HL-60/S4 treated with phorbol 12-myristate 13-acetate at 8.2 ng/mL for 4 days and 3 days (cell line): ENCODE results near the gene ANKS6.

Experiments used
- in situ Hi-C: fragments of 300-500 bp; cut with MboI; formaldehyde crosslinking; loops from 2 replicates; pipeline ENCODE4 v1.15.0; 2022; ENCODE audit warnings: low sequenced_read_pairs

The ANKS6 gene

DNA sequence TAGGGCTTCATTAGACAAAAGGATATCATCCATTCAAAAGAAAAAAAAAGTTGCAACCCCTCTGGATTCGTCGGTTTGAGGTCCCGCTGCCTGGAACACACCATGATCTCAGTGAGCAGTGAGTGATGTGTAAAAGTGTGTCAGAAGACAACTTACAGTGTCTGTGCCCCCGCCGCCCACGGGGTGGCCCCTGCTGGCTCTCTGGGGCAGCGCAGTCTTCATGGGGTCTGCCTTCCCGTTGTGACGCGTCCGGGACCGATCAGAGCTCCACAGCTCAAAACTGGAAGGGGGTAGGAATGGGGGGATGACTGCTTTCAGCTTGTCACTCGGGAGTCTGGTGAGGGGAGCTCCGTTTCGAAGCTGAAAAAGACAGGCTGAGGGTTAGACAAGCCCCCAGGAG is 22.6 kb downstream of the ANKS6 start:
- in situ Hi-C loops, result loop anchor here (10.0 kb wide), 2 partner anchors 239 to 459 kb away; no protein-coding TSS in a partner anchor

DNA sequence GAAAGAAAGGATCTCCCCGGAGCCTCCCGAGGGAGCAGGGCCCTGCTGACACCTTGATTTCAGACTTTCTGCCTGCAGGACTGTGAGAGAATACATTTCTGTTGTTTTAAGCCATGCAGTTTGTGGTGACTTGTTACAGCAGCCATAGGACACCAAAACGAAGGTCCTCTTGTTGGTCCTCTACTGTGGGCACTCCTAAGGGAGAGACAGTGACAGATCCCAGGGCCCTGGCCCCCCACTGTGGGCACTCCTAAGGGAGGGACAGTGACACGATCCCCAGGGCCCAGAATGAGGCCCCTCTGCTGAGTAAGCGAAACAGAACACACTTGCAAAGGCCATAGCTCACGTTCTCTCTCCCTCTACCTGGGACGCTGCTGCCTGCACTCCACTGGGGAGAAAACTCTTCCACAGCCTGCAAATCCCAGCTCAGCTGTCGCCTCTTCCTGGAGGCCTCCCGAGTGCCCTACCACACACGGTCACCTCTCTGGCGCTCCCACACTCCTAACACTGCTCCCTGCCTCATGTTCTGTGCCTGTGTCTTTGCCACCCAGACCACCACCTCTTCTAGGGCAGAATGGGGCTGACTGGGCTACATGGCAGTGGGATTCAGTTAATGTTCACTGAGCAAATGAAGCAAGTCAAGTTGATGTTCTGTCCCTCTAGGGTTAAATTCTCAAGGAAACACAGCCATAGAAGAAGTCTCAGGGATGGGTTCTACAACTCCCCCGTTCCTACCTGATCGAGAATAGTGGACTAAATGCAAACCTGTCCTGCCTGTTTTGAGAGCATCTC is 23.8 kb downstream of the ANKS6 start:
- in situ Hi-C loops, result loop anchor here (10.0 kb wide), 2 partner anchors 238 to 458 kb away; no protein-coding TSS in a partner anchor

DNA sequence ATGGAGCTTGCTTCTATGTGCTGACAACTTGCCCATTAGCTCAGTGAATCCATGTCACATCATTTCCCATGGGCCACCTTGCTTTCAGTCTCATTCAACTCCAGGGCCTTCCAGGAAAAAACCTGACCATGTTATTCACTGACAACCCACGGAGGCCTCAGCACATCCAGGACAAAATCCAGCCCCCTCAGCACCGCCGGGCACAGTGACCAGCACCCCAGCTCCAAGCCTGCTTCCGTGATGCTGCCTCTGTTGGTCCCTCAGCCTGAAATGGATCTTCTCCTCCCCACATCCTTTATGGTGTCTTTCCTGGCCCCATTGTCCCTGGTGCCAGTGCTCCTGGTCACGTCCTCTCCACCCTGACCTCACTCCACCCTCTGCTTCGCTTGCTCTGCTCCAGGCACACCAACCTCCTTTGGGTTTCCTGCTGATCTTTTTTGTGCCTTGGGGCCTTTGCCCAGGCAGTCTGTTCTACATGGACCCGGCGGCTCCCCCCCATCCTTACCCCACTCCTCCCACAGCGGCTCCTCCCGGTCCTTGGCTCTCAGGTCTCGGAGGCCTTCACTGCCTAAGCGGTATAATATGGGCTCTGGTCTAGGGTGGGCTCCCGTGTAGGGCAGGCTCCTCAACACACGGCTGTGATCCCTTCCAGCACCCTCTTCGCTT is 25.0 kb downstream of the ANKS6 start:
- in situ Hi-C loops, result loop anchor here (10.0 kb wide), 2 partner anchors 237 to 457 kb away; no protein-coding TSS in a partner anchor

DNA sequence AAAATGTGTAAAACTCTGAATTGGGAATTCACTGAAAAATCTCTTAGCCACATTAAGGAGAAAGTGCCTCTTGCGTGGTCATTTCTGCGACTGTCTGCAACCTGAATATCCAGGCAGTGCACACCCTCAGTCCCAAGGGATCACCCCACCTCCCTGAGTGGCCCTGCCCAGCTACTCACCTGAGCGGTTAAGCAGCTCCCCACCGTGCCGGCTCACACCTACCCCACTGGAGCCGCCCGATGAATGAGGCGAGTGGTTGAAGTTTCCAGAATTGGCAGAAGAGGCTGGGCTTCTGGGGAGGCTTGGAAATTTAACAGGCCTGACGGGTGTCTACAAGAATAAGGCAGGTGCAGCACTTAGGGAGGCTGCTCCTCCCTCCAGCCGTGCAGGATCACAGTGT is 25.6 kb downstream of the ANKS6 start:
- in situ Hi-C loops, result loop anchor here (10.0 kb wide), 2 partner anchors 236 to 456 kb away; no protein-coding TSS in a partner anchor

DNA sequence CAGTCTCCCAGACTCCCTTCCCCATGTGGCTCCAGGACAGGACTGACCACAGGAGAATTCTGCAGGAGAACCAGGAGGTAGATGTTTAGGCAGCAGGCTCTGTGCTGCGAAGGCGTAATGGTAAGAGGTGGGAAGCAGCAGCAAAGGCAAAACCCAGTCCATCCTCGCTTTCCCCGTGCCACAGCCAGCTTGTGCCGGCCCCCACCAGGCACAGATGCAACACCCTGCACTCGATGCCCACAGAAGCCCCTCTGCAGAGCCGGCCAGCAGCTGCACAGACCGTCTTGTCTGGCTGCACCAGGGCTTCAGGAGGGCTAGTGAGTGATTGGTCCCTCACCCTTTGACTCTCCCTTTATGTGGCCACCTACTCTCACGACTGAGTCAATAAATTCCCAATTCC is 28.0 kb downstream of the ANKS6 start:
- in situ Hi-C loops, result no loop called here

DNA sequence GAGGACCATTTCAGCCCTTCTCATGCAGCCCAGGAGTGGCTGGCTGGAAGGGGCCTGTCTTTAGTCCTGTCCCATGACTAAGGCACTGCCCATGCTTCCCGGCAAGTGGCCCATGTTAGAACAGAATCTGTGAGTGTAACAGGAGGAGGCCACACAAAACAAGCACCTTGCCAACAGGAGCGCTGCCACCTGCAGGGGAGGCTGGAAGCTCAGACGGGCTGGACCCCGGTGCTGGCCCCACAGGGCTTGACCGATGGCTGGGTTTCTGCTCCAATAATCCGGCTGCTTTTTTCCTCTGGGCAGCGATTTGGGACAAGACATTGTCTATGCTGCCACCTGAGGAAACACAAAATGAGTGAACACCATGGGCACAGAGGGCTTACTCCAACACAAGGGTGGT is 28.4 kb downstream of the ANKS6 start:
- in situ Hi-C loops, result no loop called here

DNA sequence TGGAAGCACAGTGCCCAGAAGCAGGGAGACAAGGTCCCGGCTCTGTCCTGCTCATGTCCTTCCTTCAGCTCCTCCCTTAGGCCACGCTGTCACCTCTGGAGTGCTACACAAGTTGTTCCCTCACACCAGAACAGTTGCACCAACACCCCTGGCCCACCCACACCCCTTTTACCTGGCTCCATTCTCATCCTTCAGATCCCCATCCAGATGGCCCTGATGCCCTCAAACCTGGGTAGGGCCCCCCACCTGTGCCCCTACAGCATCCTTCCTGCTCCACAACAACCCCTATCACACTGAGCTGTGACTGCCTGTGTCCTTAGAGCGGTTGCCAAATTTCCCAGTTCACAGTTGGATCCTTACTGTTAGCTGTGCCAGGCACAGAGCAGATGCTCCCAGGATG is 29.2 kb downstream of the ANKS6 start:
- in situ Hi-C loops, result no loop called here

DNA sequence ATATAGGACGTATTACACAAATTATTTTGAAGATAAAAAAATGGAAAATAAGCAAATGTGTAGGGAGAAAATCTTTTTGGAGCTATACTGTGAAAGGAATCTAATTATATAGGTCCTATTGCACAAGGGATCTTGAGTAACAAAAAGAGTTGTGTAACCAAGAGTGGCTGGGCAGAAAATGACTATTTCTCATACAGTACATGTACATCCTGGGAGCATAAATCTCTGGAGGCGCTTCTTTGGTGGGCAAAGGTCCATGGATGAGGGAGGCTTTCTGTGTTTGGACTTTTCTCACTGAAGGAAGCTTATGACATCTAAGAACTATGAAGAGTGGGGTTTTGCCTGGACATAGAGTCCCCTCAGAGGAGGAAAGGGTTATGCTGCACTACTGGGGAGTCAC is 29.8 kb downstream of the ANKS6 start:
- in situ Hi-C loops, result no loop called here

DNA sequence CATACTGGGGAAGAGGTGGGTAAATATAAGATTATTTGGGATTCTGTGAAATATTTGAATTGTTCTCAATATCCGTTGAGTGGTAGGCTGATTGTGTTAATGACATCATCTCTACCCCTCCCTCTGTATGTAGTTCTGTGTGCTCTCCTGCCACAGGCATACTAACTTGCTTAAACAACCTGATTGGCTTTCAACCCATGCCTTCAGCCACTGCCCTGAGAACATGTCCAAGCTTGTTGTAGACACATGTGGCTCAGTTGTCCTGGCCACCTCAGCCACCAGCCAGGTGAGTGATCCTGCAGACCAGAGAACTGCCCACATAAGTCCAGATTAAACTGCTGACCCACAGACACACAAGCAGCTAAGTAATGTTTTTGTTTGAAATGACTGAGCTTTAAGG is 31.1 kb downstream of the ANKS6 start:
- in situ Hi-C loops, result no loop called here

DNA sequence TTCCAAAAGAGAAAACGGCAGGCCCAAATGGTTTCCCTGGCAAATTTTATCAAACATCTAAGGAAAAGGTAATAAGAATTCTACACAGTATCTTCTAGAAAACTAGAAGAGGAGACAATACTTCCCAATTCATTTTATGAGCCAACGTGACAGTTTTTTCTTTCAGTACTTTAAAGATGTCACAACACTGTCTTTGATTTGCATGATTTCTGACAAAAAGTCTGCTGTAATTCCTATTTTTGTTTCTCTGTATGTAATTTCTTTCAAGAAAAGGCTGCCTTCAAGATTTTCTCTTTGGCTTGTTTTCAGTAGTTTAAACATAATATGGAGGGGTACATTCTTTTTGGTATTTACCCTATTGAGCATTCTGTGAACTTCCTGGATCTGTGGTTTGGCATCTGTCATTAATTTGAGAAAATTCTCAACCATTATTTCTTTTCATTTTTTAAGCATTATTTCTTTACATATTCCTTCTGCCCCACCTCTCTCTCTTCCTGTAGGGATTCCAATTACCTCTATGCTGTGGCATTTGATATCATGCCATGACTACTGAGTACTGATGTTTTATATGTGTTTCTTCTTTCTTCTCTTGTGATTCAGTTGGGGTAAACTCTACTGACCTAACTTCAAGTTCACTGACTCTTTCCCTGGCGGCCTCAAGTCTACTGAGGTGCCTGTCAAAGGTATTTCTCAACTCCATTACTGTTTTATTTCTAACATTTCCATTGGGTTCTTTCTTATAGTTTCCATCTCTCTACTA is 32.2 kb downstream of the ANKS6 start:
- in situ Hi-C loops, result no loop called here

DNA sequence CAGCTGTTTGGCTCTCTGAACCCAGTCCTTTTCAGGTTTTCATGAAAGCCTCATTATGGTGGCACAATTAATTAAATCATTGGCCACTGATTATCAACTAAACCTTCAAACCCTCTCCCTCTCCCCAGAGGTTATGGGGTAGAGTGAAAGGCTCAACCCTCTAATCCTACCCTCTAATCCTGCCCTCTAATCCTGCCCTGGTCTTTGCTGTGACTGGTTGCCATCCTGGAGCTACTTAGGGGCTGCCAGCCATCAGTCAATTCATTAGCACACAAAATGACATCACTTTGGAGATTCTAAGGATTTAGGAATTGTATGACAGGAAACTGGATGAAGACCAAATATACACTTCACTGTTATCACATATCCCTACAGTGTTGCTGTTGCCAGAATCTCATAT is 36.1 kb downstream of the ANKS6 start:
- in situ Hi-C loops, result no loop called here

DNA sequence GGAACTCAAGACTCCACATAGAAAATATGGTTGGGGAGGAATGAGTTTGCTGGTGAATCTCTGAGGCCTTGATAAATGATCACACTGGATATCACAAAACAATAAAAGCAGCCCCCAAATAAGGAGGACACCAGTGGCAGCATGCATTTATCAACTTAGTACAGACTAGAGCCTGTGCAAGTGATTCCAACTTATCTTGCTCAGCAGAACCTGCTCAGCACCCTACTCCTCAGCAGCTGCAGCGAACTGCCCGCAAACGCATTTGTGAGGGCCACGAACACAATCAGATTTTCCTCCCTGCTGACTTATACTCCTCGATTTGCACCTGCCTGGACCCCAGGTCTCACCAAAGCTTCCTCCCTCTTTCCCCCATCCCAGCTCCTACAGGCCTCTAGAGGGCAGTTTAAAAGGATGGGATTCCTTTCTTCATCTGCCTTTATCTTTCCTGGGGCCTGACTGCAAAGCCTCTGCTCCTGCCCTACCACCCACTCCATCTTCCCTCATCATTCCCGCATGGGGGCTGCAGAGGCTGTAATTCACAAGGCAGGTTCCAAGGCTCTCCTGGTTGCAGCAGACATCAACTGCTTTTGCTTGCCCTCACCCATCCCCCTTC is 41.2 kb downstream of the ANKS6 start:
- in situ Hi-C loops, result no loop called here

DNA sequence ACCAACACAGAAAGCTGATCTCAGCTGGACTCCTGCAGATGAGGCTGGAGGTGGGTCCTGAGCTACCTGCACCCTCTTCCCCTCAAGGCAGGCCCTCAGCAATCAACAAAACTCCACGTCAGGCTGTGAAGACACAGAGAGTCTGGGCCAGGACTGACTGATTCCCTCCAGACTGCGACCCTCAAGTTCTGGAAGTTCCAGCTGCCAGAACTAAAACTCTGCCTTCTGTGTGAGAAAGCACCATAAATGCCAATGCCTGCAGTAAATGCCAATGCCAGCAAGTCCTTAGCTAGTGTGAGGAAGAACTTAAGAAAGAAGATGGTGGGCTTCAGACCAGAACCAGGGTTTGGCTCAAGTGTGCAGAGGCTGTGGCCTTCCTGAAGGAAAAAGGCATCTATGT is 45.1 kb downstream of the ANKS6 start:
- in situ Hi-C loops, result no loop called here

DNA sequence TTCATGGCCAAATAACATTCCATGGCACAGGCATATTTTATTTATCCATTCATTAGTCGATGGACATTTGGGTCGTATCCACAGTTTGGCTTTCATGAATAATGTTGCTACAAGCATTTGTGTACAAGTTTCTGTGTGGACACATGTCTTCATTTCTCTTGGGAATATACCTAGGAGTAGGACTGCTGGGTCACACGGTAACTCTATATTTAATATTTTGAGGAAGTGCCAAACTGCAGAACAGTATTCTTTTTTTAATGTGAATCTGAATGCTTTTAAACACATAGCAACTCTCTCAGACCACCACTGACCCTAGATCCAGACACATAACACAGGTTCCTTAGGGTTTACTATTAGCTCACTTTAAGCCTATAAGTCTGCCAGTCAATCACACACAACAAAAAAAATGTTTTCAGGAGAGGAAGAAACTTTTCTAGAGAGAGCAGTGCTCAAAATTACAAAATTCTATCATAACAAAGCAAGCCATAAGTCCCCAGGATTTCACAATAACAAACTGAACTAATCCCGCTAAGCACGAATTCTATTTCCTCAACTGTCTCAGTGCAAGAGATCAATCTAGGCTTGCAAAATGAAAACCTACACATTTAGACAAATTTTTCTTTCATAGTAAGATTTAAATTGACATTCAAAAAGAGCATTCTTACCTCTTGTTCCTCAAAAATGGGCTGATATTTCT is 45.8 kb downstream of the ANKS6 start:
- in situ Hi-C loops, result no loop called here

DNA sequence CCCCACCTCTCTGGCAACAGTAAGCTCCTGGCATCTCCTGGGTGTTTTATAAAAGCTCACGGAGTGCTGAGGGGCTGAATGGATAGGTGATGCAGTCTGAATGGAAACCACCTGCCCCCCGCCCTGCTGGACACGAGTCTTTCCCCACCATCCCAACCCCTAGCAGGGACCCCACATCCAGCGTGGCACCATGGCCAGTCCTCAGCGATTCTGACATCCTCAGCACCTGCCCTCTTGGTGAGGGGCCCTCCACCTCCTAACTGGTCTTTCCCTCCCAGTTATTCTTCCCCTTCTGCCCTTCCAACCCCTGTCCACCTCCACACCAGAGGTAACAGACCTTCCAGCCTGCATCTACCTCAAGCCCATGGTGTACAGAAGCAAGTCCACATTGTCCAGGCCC is 48.9 kb downstream of the ANKS6 start:
- in situ Hi-C loops, result no loop called here

DNA sequence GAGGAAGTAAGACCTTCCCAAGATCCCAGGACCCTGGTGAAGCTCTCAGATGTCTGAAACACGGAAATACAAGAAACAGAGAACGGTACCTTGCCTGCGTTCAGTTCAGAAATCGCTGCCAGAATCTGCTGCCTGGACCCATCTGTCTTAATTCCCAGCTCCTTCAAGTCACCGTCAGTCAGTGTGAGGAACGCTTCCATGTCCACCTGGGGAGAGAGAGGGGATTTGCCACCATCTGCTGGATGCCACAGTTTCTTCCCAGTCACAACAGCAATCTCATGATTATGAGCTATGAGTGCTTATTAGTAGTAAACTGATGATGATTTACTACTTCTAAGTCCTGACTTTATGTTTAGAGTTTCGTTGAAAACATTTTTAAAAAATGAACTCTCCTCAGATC is 50.9 kb downstream of the ANKS6 start:
- in situ Hi-C loops, result no loop called here

DNA sequence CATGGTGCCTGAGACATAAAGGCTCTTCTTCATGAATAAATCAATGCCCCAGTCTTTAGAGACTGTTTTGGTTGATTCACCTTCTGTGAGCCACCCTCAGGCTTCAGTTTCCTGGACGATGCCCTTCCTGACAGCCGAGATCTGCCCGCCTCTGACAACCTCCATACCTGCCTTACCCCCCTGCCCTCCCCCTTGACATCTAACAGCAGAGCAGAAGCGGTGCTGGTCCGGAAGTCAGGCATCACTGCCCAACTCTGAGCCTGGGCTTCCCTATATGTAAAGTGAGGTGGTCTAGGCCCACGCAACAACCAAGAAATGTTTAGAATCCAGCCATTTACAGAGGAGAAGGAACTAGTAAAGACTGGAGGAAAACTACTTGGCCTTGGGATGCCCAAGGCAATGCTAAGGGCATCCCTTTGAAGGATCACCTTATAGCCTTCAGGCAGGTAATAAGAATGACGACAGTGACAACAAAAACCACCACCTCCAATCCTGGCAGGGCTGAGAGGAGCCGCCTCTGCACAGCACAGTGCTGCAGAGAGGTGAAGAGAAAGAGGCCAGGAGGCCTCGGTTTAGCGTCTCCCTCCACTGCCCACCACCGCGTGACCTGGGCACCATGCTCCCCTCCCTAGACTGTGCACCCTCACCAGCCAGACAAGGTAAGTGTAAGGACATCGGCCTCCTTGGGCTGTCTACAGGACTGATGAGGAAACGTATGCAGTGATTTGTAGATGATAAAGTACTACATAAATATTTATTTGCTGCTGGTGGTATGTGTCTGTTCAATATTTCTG is 52.3 kb downstream of the ANKS6 start:
- in situ Hi-C loops, result no loop called here

DNA sequence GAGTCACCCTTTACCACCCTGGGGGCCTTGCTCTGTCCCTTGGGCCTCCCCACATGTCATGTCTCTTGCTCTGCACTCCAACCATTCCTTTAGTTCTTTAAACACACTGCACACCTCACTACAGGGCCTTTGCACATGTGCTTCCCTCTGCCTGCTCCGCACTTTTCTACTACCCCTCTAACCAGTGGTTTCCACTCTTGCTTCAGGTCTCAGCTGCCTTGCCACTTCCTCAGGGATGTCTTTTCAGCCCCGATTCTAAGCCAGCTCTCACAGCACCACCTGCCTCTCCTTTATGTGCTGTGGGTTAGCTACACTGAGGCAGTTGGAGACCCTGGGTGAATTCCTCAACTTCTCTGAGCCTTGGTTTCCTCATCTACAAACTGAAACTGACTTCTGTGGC is 53.0 kb downstream of the ANKS6 start:
- in situ Hi-C loops, result no loop called here

DNA sequence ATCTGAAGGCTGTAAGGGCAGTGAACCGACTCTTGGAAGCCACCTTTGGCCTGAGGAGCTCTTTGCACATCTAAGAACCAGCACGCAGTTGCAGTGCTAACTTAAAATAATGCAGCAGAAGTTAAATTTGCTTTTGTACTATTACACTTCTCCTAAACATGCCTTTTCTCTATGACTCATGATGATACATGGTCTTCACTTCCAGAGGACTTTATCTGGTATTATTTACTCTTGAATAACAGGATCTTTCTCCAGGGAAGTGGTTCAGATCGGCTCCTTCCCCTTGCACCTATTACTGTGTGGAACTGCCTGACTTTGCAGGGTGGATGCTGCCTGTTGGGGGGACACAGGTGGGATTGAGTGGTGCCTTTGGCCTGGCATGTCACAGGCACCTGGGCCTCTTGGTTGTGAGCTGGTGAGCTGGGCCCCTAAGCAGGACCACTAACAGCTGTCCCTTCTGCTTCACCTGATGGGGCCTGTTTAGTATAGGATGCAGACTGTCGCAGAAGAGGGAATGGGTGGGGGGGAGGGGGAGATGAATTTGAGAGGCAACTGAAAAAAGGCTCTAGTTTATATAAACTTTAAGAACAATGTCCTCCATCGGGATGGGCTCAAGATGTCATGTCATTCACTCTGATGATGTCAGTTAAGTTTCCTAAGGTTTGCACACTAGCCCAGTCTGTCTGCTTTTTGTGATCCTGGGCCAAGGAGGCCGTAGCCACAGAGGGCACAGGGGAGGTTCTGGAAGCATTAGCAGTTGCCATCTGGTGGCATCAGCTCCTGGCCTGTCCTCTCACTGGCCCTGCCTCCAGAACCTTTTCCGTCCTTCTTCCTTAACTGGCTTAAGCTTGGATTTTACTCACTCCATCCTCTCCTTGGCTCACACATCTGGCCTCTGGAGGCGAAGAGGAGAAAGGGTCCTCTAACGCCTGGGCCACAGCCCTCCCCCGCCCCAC is 53.8 kb downstream of the ANKS6 start:
- in situ Hi-C loops, result no loop called here
